Osteoblast (primary cell): ENCODE measurements around the gene MEPCE. TPM values are rescaled to one million over a fixed set of nuclear protein-coding genes. Genes with fewer than 3 reads are reported as not detected.

Experiments
- DNase-seq: peaks from one replicate; pipeline ENCODE4 v3.0.0; 2011; ENCODE audit warnings: low spot score, mixed read lengths; ENCODE audit not compliant: insufficient read length; ENCODE audit errors: missing footprints
- H2AFZ ChIP-seq: 2 replicates; pipeline ENCODE4 v1.6.0; 2011; ENCODE audit warnings: mild to moderate bottlenecking, low read length
- H3K27ac ChIP-seq: 2 replicates; pipeline ENCODE4 v1.5.1; 2011; ENCODE audit warnings: mild to moderate bottlenecking, low read depth, low read length, moderate library complexity
- H3K27me3 ChIP-seq: 2 replicates; pipeline ENCODE4 v1.6.0; 2012; ENCODE audit warnings: mild to moderate bottlenecking, control low read depth, inconsistent platforms, low read length, moderate library complexity; ENCODE audit not compliant: insufficient read depth
- H3K36me3 ChIP-seq: 2 replicates; pipeline ENCODE4 v1.5.1; 2011; ENCODE audit warnings: mild to moderate bottlenecking, low read length, control low read depth, moderate library complexity; ENCODE audit not compliant: insufficient read depth
- H3K4me1 ChIP-seq: 2 replicates; pipeline ENCODE4 v1.5.1; 2011; ENCODE audit warnings: mild to moderate bottlenecking, low read length, control low read depth, moderate library complexity; ENCODE audit not compliant: insufficient read depth
- H3K4me2 ChIP-seq: 2 replicates; pipeline ENCODE4 v1.6.0; 2011; ENCODE audit warnings: mild to moderate bottlenecking, low read length; ENCODE audit not compliant: insufficient read depth
- H3K4me3 ChIP-seq: fragments of 200-600 bp; sonication (generic); 3 replicates; pipeline ENCODE4 v1.5.1; 2012; ENCODE audit warnings: mild to moderate bottlenecking, low read length, inconsistent platforms; ENCODE audit not compliant: insufficient read depth
- H3K79me2 ChIP-seq: 2 replicates; pipeline ENCODE4 v1.6.0; 2012; ENCODE audit warnings: mild to moderate bottlenecking, low read length, control low read depth, inconsistent platforms; ENCODE audit not compliant: insufficient read depth
- H3K9me3 ChIP-seq: 2 replicates; pipeline ENCODE4 v1.5.1; 2011; ENCODE audit warnings: low read depth, low read length, control low read depth
- H4K20me1 ChIP-seq: 2 replicates; pipeline ENCODE4 v1.6.0; 2012; ENCODE audit warnings: mild to moderate bottlenecking, low read length, control low read depth; ENCODE audit not compliant: insufficient read depth
- total RNA-seq: library from RNA; depleted of rRNA; stranded (reverse); fragments of >200 nt; gene quantifications from 2 replicates; pipeline ENCODE4 v1.2.3, GENCODE V29; 2012
- TF ChIP-seq, protein P1 (sequence below): IDR thresholded peaks from 2 replicates; pipeline ENCODE4 v1.5.1; 2011; ENCODE audit warnings: mild to moderate bottlenecking, low read depth, low read length, moderate library complexity; ENCODE audit errors: extremely low read depth

MEPCE gene
- total RNA-seq, 1 donor, result 29.7 TPM

DNA sequence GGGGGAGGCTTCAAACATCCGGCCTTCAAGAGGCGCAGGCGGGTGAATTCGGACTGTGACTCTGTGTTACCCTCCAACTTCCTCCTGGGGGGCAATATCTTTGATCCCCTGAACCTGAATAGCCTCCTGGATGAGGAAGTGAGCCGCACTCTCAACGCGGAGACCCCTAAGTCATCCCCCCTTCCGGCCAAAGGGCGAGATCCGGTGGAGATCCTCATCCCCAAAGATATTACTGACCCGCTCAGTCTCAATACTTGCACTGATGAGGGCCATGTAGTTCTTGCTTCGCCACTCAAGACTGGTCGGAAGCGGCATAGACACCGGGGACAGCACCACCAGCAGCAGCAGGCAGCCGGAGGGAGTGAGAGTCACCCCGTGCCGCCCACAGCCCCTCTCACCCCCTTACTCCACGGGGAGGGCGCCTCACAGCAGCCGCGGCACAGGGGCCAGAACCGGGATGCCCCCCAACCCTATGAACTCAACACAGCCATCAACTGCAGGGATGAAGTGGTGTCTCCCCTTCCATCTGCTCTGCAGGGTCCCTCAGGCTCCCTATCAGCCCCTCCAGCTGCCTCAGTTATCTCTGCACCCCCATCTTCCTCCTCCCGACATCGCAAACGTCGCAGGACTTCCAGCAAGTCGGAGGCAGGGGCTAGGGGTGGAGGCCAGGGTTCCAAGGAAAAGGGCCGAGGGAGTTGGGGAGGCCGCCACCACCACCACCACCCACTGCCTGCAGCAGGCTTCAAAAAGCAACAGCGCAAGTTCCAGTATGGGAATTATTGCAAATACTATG, 1.1 kb downstream of the MEPCE start:
- TF ChIP-seq, protein P1, sequence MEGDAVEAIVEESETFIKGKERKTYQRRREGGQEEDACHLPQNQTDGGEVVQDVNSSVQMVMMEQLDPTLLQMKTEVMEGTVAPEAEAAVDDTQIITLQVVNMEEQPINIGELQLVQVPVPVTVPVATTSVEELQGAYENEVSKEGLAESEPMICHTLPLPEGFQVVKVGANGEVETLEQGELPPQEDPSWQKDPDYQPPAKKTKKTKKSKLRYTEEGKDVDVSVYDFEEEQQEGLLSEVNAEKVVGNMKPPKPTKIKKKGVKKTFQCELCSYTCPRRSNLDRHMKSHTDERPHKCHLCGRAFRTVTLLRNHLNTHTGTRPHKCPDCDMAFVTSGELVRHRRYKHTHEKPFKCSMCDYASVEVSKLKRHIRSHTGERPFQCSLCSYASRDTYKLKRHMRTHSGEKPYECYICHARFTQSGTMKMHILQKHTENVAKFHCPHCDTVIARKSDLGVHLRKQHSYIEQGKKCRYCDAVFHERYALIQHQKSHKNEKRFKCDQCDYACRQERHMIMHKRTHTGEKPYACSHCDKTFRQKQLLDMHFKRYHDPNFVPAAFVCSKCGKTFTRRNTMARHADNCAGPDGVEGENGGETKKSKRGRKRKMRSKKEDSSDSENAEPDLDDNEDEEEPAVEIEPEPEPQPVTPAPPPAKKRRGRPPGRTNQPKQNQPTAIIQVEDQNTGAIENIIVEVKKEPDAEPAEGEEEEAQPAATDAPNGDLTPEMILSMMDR, result no peak
- Histone ChIP-seq H4K20me1 (peaks cover 20% of the 10 kb centered on the region), H3K4me1 (peaks cover 19% of the 10 kb centered on the region), H3K36me3 (peaks cover 34% of the 10 kb centered on the region), H3K27ac (peak overlapping the region; percentile 100), H3K79me2 (peaks cover 59% of the 10 kb centered on the region), H3K4me3 (peak overlapping the region; percentile 82), H3K9me3 (no peaks in the 10 kb centered on the region), H3K4me2 (peak overlapping the region; percentile 100), H2AFZ (no peak overlapping the region), H3K27me3 (no peaks in the 10 kb centered on the region)
- peak; percentile 88 for DNase-seq

- Histone ChIP-seq H3K27ac (no peak overlapping the region), H3K36me3 (peaks cover 34% of the 10 kb centered on the region), H3K4me2 (peak overlapping the region; percentile 100), H3K79me2 (peaks cover 65% of the 10 kb centered on the region), H3K9me3 (no peaks in the 10 kb centered on the region), H4K20me1 (peaks cover 20% of the 10 kb centered on the region), H3K4me3 (no peak overlapping the region), H3K27me3 (no peaks in the 10 kb centered on the region), H2AFZ (no peak overlapping the region), H3K4me1 (peaks cover 19% of the 10 kb centered on the region)
- TF ChIP-seq, protein P1, result no peak
- DNase-seq, result no peak
Measured at GRCh38 chr7:100431286-100431735, 1.7 kb downstream of the MEPCE start.

DNA sequence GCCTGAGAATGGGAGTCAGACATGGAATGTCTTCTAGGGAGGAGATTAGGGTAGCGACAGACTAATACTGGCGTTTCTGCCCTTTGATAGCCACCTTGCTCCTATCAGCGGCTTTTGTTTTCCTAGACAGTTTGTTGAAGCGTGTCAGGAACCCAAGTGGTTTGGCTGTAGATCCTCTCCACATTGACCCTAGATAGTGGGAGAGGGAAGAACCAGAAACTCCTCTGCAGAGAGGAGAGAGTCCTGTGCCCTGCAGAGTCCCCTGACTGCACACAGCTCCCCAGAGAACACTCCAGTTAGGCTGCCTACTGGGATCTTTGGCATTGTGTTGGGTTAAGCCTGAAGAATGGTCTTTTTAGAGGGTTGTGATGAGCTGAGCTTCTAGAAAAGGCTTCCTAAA, 2.4 kb downstream of the MEPCE start:
- Histone ChIP-seq H3K79me2 (peaks cover 65% of the 10 kb centered on the region), H3K4me3 (no peak overlapping the region), H3K36me3 (peaks cover 34% of the 10 kb centered on the region), H3K27ac (no peak overlapping the region), H2AFZ (no peak overlapping the region), H3K27me3 (no peaks in the 10 kb centered on the region), H3K4me1 (peaks cover 19% of the 10 kb centered on the region), H4K20me1 (peaks cover 20% of the 10 kb centered on the region), H3K9me3 (no peaks in the 10 kb centered on the region), H3K4me2 (peak overlapping the region; percentile 19)
- DNase-seq, result no peak
- TF ChIP-seq, protein P1, result no peak

DNA sequence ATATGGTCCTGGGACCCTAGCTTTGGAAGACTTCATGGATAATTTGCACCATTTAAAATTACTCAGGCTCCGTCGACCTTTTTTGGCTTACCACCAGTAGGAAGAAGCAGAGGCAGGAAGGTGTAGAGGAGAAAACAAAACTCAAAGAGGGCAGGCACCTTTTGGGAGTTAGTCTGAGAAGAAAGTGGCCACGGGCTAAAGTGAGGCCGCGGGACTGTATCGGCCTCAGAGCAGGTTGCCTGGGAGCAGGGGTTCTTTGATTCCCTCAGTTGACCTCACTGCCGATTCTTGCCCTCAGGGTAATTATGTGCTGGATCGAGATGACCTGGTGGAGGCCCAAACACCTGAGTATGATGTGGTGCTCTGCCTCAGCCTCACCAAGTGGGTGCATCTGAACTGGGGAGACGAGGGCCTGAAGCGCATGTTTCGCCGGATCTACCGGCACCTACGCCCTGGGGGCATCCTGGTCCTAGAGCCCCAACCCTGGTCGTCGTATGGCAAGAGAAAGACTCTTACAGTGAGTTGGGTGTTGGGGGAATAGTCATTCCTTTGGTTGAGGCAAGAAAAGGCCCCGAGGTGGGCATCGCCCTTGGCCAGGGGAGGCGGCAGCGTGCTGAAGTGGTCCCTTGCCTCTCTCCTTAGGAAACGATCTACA, 3.1 kb downstream of the MEPCE start:
- DNase-seq, result no peak
- H3K4me2 ChIP-seq, result peak overlapping the region; percentile 19

More for the DNA sequence above, 3.1 kb downstream of the MEPCE start:
- TF ChIP-seq, protein P1, result no peak
- no peak overlapping the region for H3K27ac ChIP-seq
- H3K9me3 ChIP-seq, result no peaks in the 10 kb centered on the region
- H3K4me3 ChIP-seq, result no peak overlapping the region
- H3K27me3 ChIP-seq, result no peaks in the 10 kb centered on the region
- peaks cover 20% of the 10 kb centered on the region for H4K20me1 ChIP-seq
- H3K36me3 ChIP-seq, result peaks cover 34% of the 10 kb centered on the region
- H2AFZ ChIP-seq, result no peak overlapping the region
- H3K4me1 ChIP-seq, result peaks cover 18% of the 10 kb centered on the region
- H3K79me2 ChIP-seq, result peaks cover 65% of the 10 kb centered on the region
